Activated T-helper 2 cell treated with anti-CD3 and anti-CD28 coated beads, Interferon-gamma antibody, Interleukin-2, Interleukin-4, amounts not matched to agents 10 μg/mL and 5 μg/mL and 100 μg/mL, durations not matched to agents 14 hours and 24 hours and 36 hours (primary cell): Measurements from ENCODE around the gene SLC8B1. TPM values are rescaled to one million over a fixed set of nuclear protein-coding genes. Genes with fewer than 3 reads are reported as not detected.

Experiments used
- DNase-seq: peaks from one replicate; pipeline ENCODE4 v3.0.0; 2021; ENCODE audit warnings: low spot score
- H3K27ac Mint-ChIP-seq: one replicate; pipeline ENCODE4 v1.8.0; 2021; ENCODE audit warnings: mixed read lengths
- H3K27me3 Mint-ChIP-seq: one replicate; pipeline ENCODE4 v1.8.0; 2021; ENCODE audit warnings: low read depth, mixed read lengths
- H3K36me3 Mint-ChIP-seq: one replicate; pipeline ENCODE4 v1.8.0; 2021; ENCODE audit warnings: low read depth, mixed read lengths
- H3K4me1 Mint-ChIP-seq: one replicate; pipeline ENCODE4 v1.8.0; 2021; ENCODE audit warnings: low read depth, mixed read lengths
- H3K4me3 Mint-ChIP-seq: one replicate; pipeline ENCODE4 v1.8.0; 2021; ENCODE audit warnings: low read depth, mild to moderate bottlenecking, moderate library complexity, mixed read lengths
- H3K9me3 Mint-ChIP-seq: one replicate; pipeline ENCODE4 v1.8.0; 2021; ENCODE audit warnings: mixed read lengths
- intact Hi-C: fragments of 100-400 bp; cut with micrococcal nuclease; formaldehyde crosslinking; loops from one replicate; pipeline ENCODE4 v1.15.1; 2023
- total RNA-seq: library from RNA; stranded (reverse); gene quantifications from 2 replicates; pipeline ENCODE4 v1.2.3, GENCODE V29; 2022

The SLC8B1 gene
- total RNA-seq, 1 donor from 2014 or later = 20.8 TPM

DNA sequence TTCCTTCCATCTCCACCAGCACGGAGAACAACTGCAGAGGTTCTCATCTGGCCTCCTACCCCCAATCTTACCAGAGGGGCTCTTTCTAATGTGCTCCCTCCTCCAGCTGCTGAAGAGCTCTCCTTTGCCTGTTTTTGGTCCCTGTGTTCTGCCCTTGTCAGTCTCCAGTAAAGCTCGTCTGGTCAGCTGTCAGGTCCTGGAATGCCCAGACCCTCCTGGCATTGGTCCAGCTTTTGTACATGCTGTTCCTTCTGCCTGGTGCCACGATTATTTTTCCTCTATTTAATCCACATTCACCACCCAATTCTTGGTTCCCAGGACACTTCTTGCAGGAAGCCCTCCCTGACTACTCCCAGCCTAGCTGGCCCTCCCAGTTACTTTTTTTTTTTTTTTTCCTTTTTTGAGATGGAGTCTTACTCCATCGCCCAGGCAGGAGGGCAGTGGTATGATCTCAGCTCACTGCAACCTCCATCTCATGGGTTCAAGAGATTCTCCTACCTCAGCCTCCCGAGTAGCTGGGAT, 6.5 kb downstream of the SLC8B1 start:
- no peak overlapping the region for H3K27ac Mint-ChIP-seq
- H3K27me3 Mint-ChIP-seq = no peaks in the 10 kb centered on the region
- peaks cover 14% of the 10 kb centered on the region for H3K4me1 Mint-ChIP-seq
- no peaks in the 10 kb centered on the region for H3K9me3 Mint-ChIP-seq
- no peak for DNase-seq
- H3K36me3 Mint-ChIP-seq = peaks cover 44% of the 10 kb centered on the region
- H3K4me3 Mint-ChIP-seq = no peak overlapping the region
- intact Hi-C loops = no loop called here

GRCh38 chr12:113326775-113327395, 8.0 kb downstream of the SLC8B1 start:
- Mint-ChIP-seq H3K36me3 (peaks cover 46% of the 10 kb centered on the region), H3K9me3 (no peaks in the 10 kb centered on the region), H3K27ac (no peak overlapping the region), H3K4me1 (peaks cover 15% of the 10 kb centered on the region), H3K27me3 (no peaks in the 10 kb centered on the region), H3K4me3 (no peak overlapping the region)
- DNase-seq = no peak
- intact Hi-C loops = no loop called here

DNA sequence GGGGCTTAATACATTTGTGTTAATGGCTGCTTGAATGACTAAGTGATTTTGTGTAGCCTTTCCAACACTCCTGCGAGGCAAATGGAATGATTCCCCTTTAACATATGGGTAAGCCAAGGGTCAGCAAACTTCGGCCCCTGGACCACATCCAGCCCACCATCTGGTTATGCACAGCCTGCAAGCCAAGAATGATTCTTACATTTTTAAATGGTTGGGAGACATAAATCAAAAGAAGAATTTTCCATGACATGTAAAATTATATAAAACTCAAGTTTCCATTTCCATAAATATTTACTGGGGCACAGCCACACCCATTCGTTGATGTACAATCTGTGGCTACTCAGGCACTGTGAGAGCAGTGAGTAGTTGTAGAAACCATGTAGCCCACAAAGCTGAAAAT, 9.0 kb downstream of the SLC8B1 start:
- H3K4me3 Mint-ChIP-seq = no peak overlapping the region
- no peaks in the 10 kb centered on the region for H3K9me3 Mint-ChIP-seq
- H3K27ac Mint-ChIP-seq = no peak overlapping the region
- intact Hi-C loops = no loop called here
- H3K4me1 Mint-ChIP-seq = peaks cover 15% of the 10 kb centered on the region
- DNase-seq = no peak
- peaks cover 48% of the 10 kb centered on the region for H3K36me3 Mint-ChIP-seq
- H3K27me3 Mint-ChIP-seq = no peaks in the 10 kb centered on the region

DNA sequence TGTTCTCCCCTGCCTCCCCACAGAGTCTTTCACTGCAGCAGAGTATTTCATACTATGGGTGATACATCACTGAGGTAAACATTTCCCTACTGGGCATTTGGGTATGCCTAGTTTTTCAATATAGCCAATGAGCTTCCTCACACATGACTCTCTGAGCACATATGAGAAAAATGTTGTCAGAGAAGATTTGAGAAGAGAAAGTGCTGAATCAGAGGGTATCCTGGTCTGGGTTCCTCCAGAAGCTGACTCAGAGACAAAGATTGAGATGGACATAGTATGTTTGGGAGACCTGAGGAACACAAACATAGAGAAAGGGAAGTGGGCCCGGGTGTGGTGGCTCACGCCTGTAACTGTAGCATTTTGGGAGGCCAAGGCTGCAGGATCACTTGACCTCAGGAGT, 12.6 kb downstream of the SLC8B1 start:
- no peak overlapping the region for H3K4me3 Mint-ChIP-seq
- peaks cover 55% of the 10 kb centered on the region for H3K36me3 Mint-ChIP-seq
- intact Hi-C loops = no loop called here
- H3K27me3 Mint-ChIP-seq = no peaks in the 10 kb centered on the region
- DNase-seq = no peak
- H3K27ac Mint-ChIP-seq = no peak overlapping the region
- H3K4me1 Mint-ChIP-seq = peaks cover 7% of the 10 kb centered on the region
- no peaks in the 10 kb centered on the region for H3K9me3 Mint-ChIP-seq

DNA sequence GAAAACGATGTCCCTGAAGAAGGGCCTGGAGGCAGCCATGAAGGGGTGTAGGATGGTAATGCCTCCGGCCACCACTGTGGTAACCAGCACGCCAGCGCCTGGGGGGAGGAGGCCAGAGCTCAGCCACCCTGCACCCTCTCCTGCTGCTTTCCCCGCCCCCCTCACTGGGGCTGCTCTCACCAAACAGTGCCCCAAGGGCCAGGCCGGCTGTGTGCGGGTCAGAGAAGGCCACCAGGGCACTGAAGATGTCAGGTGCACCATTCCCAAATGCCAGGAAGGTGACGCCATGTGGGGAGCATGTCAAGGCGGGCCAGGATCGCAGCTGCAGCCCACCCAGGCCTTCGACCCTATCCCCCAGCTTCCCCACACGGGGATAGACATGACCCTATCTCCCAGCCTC, 14.5 kb downstream of the SLC8B1 start:
- no peak overlapping the region for H3K27ac Mint-ChIP-seq
- intact Hi-C loops = no loop called here
- no peaks in the 10 kb centered on the region for H3K27me3 Mint-ChIP-seq
- peaks cover 7% of the 10 kb centered on the region for H3K4me1 Mint-ChIP-seq
- no peaks in the 10 kb centered on the region for H3K9me3 Mint-ChIP-seq
- H3K36me3 Mint-ChIP-seq = peaks cover 51% of the 10 kb centered on the region
- H3K4me3 Mint-ChIP-seq = no peak overlapping the region
- no peak for DNase-seq

DNA sequence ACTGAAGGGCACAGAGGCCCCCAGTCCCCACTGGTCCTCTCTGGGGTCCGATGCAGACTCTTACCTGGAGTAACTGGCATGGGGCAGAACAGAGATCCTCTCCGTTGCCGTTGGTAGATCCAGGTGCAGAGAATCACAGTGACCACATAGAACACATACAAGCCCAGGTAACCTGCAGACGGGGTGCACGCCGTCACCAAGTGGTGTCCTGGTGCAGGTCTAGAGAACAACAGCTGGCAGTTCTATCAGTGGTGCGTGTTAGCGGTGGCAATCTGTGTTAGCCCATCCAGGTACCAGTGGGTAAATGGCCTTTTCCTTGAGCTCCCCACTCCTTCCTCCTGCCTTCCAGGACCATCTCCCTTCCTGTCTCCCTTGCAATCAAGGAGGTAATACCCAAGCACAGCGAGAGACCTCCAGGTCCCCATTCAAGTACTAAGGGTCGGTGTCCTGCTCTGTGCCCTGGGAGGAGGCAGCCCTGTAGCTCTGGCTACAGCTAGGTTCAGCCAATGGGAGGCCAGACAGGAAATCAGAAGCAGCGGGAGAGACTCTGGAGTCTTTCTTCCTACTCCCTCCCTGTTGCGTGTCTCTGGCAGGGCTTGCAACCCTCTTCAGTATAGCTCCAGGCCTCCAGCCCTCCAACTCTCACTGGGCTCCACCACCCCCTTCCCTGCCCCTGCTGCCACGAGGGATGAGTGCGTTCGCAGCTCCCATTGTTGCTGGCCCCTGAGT, 15.8 kb downstream of the SLC8B1 start:
- Mint-ChIP-seq H3K27ac (no peak overlapping the region), H3K4me1 (peaks cover 9% of the 10 kb centered on the region)

DNA sequence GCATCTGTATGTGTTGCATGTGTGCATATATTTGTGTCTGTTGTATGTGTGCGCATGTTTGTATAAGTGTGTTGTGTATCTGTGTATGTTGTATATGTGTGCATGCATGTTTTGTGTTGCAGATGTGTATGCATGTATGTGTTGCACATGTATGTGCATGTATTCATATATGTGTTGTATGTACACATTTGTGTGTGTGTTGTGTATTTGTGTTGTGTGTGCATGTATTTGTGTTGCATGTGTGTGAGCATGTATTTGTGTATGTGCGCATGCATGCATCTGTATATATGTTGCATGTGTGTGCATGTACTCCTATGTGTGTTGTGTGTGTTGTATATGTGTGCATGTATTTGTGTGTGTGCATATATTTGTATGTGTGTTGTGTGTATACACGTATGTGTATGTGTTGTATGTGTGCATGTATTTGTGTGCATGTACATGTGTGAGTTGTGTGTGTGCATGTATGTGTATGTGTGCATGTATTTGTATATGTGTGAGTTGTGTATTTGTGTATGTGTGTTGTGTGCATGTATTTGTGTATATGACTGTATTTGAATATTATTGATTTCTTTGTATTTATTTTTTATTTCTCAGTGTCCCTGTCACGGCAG, 16.8 kb downstream of the SLC8B1 start:
- intact Hi-C loops = no loop called here
- Mint-ChIP-seq H3K4me1 (peaks cover 5% of the 10 kb centered on the region), H3K9me3 (no peaks in the 10 kb centered on the region), H3K27me3 (no peaks in the 10 kb centered on the region), H3K27ac (no peak overlapping the region), H3K4me3 (no peak overlapping the region), H3K36me3 (peaks cover 52% of the 10 kb centered on the region)
- no peak for DNase-seq

More for the DNA sequence above, 15.8 kb downstream of the SLC8B1 start:
- DNase-seq = no peak
- H3K9me3 Mint-ChIP-seq = no peaks in the 10 kb centered on the region
- intact Hi-C loops = no loop called here
- H3K4me3 Mint-ChIP-seq = no peak overlapping the region
- peaks cover 54% of the 10 kb centered on the region for H3K36me3 Mint-ChIP-seq
- H3K27me3 Mint-ChIP-seq = no peaks in the 10 kb centered on the region

- Mint-ChIP-seq H3K4me1 (peaks cover 4% of the 10 kb centered on the region), H3K27me3 (no peaks in the 10 kb centered on the region), H3K36me3 (peaks cover 46% of the 10 kb centered on the region), H3K27ac (no peak overlapping the region), H3K4me3 (no peak overlapping the region), H3K9me3 (no peaks in the 10 kb centered on the region)
- intact Hi-C loops = no loop called here
- no peak for DNase-seq
Observed at GRCh38 chr12:113317122-113317521, 17.8 kb downstream of the SLC8B1 start.

DNA sequence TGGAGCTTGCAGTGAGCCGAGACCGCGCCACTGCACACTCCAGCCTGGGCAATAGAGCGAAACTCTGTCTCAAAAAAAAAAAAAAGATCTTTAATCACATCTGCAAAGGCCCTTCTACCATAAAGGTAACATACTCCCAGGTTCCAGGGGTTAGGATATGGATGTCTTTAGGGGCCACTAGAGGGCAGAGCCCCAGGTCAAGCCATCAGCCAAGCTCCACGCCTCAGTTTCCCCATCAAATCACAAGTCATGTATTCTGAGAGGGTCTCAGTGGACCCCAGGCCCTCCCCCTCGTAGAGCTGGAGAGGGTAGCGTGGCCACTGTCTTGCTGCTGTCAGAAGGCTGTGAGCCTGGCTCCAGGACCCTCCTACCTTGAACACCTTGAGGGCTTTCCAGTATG, 18.8 kb downstream of the SLC8B1 start:
- Mint-ChIP-seq H3K4me1 (peaks cover 2% of the 10 kb centered on the region), H3K27me3 (no peaks in the 10 kb centered on the region), H3K4me3 (no peak overlapping the region), H3K27ac (no peak overlapping the region), H3K9me3 (no peaks in the 10 kb centered on the region), H3K36me3 (peaks cover 44% of the 10 kb centered on the region)
- intact Hi-C loops = no loop called here
- no peak for DNase-seq

DNA sequence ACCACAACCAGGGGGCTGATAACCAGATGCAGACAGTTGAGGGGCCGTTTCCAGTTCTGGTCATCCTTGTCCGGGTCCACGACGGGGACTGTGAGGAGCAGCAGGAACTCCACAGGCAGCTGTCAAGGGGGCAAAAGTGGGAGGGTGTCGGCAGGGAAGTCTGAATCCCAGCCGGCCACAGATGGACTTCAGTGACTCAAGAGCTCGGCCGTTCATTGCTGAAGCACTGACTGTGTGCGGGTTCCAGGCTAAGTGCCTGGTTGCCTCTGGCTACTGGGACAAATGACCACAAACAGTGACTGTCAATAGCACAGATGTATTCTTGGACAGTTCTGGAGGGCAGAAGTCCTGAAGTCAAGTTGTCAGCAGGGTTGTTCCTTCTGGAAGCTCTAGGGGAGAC, 19.6 kb downstream of the SLC8B1 start:
- no peak overlapping the region for H3K27ac Mint-ChIP-seq
- no peak for DNase-seq
- H3K27me3 Mint-ChIP-seq = no peaks in the 10 kb centered on the region
- H3K4me3 Mint-ChIP-seq = no peak overlapping the region
- peaks cover 2% of the 10 kb centered on the region for H3K4me1 Mint-ChIP-seq
- intact Hi-C loops = no loop called here
- peaks cover 43% of the 10 kb centered on the region for H3K36me3 Mint-ChIP-seq
- H3K9me3 Mint-ChIP-seq = no peaks in the 10 kb centered on the region

- H3K27me3 Mint-ChIP-seq = no peaks in the 10 kb centered on the region
- no peaks in the 10 kb centered on the region for H3K9me3 Mint-ChIP-seq
- H3K4me1 Mint-ChIP-seq = peaks cover 2% of the 10 kb centered on the region
- no peak for DNase-seq
- peaks cover 36% of the 10 kb centered on the region for H3K36me3 Mint-ChIP-seq
- no peak overlapping the region for H3K4me3 Mint-ChIP-seq
- no peak overlapping the region for H3K27ac Mint-ChIP-seq
- intact Hi-C loops = no loop called here
Observed at GRCh38 chr12:113314121-113314529, 20.8 kb downstream of the SLC8B1 start.

DNA sequence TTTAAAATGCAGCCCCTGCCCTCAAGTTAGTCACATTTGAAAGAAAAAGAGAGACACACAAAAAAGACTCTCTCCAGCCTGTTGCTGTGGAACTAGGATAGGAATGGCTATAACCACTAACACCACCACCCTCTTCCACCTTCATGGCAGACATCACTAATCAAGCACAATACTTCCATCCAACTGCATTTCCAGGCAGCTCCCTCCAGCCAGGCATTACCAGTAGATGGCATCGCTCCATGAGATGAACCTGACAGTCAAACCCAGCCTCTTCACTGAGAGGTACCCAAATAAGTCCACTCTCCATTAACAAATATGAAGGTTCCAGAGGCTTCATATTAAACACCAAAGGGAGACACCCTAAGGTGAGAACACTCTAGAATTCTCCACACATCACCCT, 24.4 kb downstream of the SLC8B1 start:
- H3K4me3 Mint-ChIP-seq = no peak overlapping the region
- H3K4me1 Mint-ChIP-seq = peaks cover 2% of the 10 kb centered on the region
- no peak for DNase-seq
- H3K27me3 Mint-ChIP-seq = no peaks in the 10 kb centered on the region
- intact Hi-C loops = no loop called here
- no peak overlapping the region for H3K27ac Mint-ChIP-seq
- peaks cover 31% of the 10 kb centered on the region for H3K36me3 Mint-ChIP-seq
- H3K9me3 Mint-ChIP-seq = no peaks in the 10 kb centered on the region

DNA sequence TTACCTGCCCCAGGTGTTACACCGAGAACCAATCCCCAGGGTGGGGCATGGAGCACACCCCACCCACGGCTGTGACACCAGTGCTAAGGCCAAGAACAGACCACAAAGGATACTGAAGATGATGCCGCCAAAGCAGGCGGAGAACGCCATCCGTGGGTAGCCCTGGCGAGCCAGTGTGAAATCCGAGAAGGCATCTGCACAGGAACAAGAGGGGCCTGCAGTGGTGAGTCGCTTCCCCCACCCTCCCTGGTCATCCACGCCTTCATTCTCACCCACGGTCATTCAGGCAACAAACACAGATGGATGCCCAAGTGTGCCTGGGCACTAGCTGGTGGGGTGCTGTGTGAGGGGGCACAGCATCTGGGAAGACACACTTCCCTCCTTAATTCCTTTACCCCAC, 28.5 kb downstream of the SLC8B1 start:
- intact Hi-C loops = no loop called here
- Mint-ChIP-seq H3K9me3 (no peaks in the 10 kb centered on the region), H3K27ac (no peak overlapping the region), H3K36me3 (peaks cover 40% of the 10 kb centered on the region), H3K4me3 (no peak overlapping the region), H3K27me3 (no peaks in the 10 kb centered on the region), H3K4me1 (peaks cover 14% of the 10 kb centered on the region)
- DNase-seq = no peak
